Measurements from ENCODE around the gene ADCK1.

The ADCK1 gene

DNA sequence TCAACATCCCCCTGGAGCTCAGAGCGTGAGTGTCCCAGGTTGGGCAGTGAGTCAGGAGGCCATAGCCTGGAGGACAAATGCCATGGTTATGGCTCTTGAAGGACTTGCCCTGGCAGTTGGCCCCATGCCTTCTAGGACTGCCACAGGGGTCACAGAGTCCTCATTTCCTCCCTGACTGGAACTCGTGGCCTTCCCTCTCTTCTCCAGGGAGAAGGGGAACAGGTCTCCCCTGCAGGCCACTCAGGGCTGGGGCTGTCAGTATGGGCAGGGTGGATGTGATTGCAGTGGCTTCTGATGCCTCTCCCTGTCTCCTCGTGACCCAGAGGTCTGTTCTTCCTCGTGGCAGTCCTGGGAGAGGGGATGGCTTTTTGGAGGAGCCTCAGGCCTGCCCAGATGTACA, 70.7 kb downstream of the ADCK1 start (continued):
- TF ChIP-seq, protein P1, sequence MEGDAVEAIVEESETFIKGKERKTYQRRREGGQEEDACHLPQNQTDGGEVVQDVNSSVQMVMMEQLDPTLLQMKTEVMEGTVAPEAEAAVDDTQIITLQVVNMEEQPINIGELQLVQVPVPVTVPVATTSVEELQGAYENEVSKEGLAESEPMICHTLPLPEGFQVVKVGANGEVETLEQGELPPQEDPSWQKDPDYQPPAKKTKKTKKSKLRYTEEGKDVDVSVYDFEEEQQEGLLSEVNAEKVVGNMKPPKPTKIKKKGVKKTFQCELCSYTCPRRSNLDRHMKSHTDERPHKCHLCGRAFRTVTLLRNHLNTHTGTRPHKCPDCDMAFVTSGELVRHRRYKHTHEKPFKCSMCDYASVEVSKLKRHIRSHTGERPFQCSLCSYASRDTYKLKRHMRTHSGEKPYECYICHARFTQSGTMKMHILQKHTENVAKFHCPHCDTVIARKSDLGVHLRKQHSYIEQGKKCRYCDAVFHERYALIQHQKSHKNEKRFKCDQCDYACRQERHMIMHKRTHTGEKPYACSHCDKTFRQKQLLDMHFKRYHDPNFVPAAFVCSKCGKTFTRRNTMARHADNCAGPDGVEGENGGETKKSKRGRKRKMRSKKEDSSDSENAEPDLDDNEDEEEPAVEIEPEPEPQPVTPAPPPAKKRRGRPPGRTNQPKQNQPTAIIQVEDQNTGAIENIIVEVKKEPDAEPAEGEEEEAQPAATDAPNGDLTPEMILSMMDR (tag by site-specific recombination; IDR thresholded peaks at IDR 0.05): no peak
- TF ChIP-seq ZNF514 (tag by site-specific recombination; IDR thresholded peaks at IDR 0.05) (no peak), MEIS1 (CRISPR knock-in tag; IDR thresholded peaks at IDR 0.05; ENCODE audit: borderline replicate concordance) (no peak), ZNF169 (tag by site-specific recombination; IDR thresholded peaks at IDR 0.05) (no peak), ZNF266 (tag by site-specific recombination; IDR thresholded peaks at IDR 0.05; ENCODE audit: low read depth) (no peak)
- TF ChIP-seq, protein P2, sequence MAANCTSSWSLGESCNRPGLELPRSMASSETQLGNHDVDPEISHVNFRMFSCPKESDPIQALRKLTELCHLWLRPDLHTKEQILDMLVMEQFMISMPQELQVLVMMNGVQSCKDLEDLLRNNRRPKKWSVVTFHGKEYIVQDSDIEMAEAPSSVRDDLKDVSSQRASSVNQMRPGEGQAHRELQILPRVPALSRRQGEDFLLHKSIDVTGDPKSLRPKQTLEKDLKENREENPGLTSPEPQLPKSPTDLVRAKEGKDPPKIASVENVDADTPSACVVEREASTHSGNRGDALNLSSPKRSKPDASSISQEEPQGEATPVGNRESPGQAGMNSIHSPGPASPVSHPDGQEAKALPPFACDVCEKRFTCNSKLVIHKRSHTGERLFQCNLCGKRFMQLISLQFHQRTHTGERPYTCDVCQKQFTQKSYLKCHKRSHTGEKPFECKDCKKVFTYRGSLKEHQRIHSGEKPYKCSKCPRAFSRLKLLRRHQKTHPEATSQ (tag by site-specific recombination; IDR thresholded peaks at IDR 0.05): no peak

DNA sequence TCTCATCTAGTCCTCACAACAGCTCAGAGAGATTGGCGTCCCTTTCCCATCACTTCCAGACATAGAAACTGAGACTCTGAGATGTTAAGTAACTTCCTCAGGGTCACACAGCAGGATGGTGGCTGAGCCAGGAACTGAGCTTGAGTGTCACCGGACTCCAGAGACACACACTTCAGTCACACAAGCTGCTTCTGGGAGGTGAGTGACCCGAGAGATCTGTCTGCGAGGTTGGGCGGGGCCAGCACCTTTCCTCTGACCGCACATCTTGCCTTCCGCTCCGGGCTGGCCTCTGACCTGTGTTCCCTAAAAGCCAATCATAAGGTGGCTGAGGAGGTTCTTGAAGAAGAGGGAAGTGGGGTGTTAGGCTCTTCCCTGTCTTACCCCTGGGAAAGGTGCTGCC, 72.2 kb downstream of the ADCK1 start:
- TF ChIP-seq MEIS1 (CRISPR knock-in tag; IDR thresholded peaks at IDR 0.05; ENCODE audit: borderline replicate concordance): no peak
- TF ChIP-seq, protein P3, sequence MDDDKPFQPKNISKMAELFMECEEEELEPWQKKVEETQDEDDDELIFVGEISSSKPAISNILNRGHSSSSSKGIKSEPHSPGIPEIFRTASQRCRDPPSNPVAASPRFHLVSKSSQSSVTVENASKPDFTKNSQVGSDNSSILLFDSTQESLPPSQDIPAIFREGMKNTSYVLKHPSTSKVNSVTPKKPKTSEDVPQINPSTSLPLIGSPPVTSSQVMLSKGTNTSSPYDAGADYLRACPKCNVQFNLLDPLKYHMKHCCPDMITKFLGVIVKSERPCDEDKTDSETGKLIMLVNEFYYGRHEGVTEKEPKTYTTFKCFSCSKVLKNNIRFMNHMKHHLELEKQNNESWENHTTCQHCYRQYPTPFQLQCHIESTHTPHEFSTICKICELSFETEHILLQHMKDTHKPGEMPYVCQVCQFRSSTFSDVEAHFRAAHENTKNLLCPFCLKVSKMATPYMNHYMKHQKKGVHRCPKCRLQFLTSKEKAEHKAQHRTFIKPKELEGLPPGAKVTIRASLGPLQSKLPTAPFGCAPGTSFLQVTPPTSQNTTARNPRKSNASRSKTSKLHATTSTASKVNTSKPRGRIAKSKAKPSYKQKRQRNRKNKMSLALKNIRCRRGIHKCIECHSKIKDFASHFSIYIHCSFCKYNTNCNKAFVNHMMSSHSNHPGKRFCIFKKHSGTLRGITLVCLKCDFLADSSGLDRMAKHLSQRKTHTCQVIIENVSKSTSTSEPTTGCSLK (tag by site-specific recombination; IDR thresholded peaks at IDR 0.05): no peak
- TF ChIP-seq GFI1B (tag by site-specific recombination; IDR thresholded peaks at IDR 0.05): no peak
- CTCF ChIA-PET: interaction anchor here (0.6 kb wide), 1 partner anchor 13 kb away, joined by 3 read pairs; no protein-coding TSS in a partner anchor
- no peaks in the 10 kb centered on the region for H3K36me3 ChIP-seq (ENCODE audit: control insufficient read depth in 2 of 2, insufficient read depth in 1 of 2, low read length in 2 of 2)
- no peaks in the 10 kb centered on the region for H3K9me3 ChIP-seq (ENCODE audit: control insufficient read depth, insufficient read depth, low read depth, low read length)
- no peaks in the 10 kb centered on the region for H3K4me1 ChIP-seq (ENCODE audit: control insufficient read depth, insufficient read depth, low read length)
- H3K27ac ChIP-seq (ENCODE audit: extremely low read depth, low read depth, low read length): no peak overlapping the region
- POLR2A ChIA-PET: no interaction called here
- no peak overlapping the region for H3K4me3 ChIP-seq (ENCODE audit: low read depth, low read length)

DNA sequence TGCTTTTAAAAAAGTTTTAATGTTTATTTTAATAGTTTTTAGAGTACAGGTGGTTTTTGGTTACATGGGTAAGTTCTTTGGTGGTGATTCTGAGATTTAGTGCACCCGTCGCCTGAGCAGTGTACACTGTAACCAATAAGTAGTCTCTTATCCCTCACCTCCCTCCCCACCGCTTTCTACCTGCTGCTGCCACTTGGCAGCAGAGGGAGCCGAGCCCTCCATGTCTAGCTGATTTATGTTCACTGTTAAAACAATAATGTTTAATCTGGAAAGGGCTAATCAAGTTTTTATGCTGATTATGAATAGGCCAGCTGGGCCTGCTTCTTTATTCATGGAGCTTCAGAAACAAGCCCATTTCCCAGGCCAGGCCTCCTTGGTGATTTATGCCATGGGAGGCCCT, 73.1 kb downstream of the ADCK1 start:
- CTCF ChIA-PET: interaction anchor here (1.1 kb wide), 1 partner anchor 11 kb away, joined by 5 read pairs; no protein-coding TSS in a partner anchor
- TF ChIP-seq, protein P4, sequence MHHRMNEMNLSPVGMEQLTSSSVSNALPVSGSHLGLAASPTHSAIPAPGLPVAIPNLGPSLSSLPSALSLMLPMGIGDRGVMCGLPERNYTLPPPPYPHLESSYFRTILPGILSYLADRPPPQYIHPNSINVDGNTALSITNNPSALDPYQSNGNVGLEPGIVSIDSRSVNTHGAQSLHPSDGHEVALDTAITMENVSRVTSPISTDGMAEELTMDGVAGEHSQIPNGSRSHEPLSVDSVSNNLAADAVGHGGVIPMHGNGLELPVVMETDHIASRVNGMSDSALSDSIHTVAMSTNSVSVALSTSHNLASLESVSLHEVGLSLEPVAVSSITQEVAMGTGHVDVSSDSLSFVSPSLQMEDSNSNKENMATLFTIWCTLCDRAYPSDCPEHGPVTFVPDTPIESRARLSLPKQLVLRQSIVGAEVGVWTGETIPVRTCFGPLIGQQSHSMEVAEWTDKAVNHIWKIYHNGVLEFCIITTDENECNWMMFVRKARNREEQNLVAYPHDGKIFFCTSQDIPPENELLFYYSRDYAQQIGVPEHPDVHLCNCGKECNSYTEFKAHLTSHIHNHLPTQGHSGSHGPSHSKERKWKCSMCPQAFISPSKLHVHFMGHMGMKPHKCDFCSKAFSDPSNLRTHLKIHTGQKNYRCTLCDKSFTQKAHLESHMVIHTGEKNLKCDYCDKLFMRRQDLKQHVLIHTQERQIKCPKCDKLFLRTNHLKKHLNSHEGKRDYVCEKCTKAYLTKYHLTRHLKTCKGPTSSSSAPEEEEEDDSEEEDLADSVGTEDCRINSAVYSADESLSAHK (tag by site-specific recombination; IDR thresholded peaks at IDR 0.05): no peak
- TF ChIP-seq SP7 (tag by site-specific recombination; IDR thresholded peaks at IDR 0.05) (no peak), ZNF324 (tag by site-specific recombination; IDR thresholded peaks at IDR 0.05) (no peak), TCF7L2 (IDR thresholded peaks at IDR 0.05; ENCODE audit: borderline replicate concordance, low read depth, low read length) (no peak), ZNF266 (tag by site-specific recombination; IDR thresholded peaks at IDR 0.05; ENCODE audit: low read depth) (no peak), ZBTB20 (tag by site-specific recombination; IDR thresholded peaks at IDR 0.05) (no peak), ZNF610 (tag by site-specific recombination; IDR thresholded peaks at IDR 0.05; ENCODE audit: borderline replicate concordance) (no peak), ZNF530 (tag by site-specific recombination; IDR thresholded peaks at IDR 0.05; ENCODE audit: low read depth) (no peak), FEZF1 (tag by site-specific recombination; IDR thresholded peaks at IDR 0.05) (no peak), ZNF596 (tag by site-specific recombination; IDR thresholded peaks at IDR 0.05) (no peak), ZNF76 (tag by site-specific recombination; IDR thresholded peaks at IDR 0.05; ENCODE audit: borderline replicate concordance, low read depth) (no peak), ZNF239 (tag by site-specific recombination; IDR thresholded peaks at IDR 0.05) (no peak), GLIS2 (tag by site-specific recombination; IDR thresholded peaks at IDR 0.05) (no peak), ZBTB7A (tag by site-specific recombination; IDR thresholded peaks at IDR 0.05; ENCODE audit: low read depth) (no peak), ZSCAN16 (tag by site-specific recombination; IDR thresholded peaks at IDR 0.05) (no peak), ZNF174 (tag by site-specific recombination; IDR thresholded peaks at IDR 0.05) (no peak), OVOL3 (tag by site-specific recombination; IDR thresholded peaks at IDR 0.05) (no peak)
- TF ChIP-seq, protein P5, sequence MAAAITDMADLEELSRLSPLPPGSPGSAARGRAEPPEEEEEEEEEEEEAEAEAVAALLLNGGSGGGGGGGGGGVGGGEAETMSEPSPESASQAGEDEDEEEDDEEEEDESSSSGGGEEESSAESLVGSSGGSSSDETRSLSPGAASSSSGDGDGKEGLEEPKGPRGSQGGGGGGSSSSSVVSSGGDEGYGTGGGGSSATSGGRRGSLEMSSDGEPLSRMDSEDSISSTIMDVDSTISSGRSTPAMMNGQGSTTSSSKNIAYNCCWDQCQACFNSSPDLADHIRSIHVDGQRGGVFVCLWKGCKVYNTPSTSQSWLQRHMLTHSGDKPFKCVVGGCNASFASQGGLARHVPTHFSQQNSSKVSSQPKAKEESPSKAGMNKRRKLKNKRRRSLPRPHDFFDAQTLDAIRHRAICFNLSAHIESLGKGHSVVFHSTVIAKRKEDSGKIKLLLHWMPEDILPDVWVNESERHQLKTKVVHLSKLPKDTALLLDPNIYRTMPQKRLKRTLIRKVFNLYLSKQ (tag by site-specific recombination; IDR thresholded peaks at IDR 0.05; ENCODE audit: borderline replicate concordance): no peak

More for the DNA sequence above, 73.1 kb downstream of the ADCK1 start:
- no peak overlapping the region for H3K27ac ChIP-seq (ENCODE audit: extremely low read depth, low read depth, low read length)
- no peaks in the 10 kb centered on the region for H3K9me3 ChIP-seq (ENCODE audit: control insufficient read depth, insufficient read depth, low read depth, low read length)
- no peak overlapping the region for H3K4me3 ChIP-seq (ENCODE audit: low read depth, low read length)
- no peaks in the 10 kb centered on the region for H3K36me3 ChIP-seq (ENCODE audit: control insufficient read depth in 2 of 2, insufficient read depth in 1 of 2, low read length in 2 of 2)
- POLR2A ChIA-PET: no interaction called here
- H3K4me1 ChIP-seq (ENCODE audit: control insufficient read depth, insufficient read depth, low read length): no peaks in the 10 kb centered on the region

All from HEK293 (cell line).